Right lobe of liver (tissue), 6 donors: ENCODE data around the gene RUFY4. TPM values are rescaled to one million over a fixed set of nuclear protein-coding genes. Genes with fewer than 3 reads are reported as not detected.
"Not testable (repeated sequence)": the region's sequence is repeated elsewhere in the genome, so short reads cannot be mapped to it uniquely, and the experiment has no call there.

Experiments
- ATAC-seq, 4 donors: fragments of 200-7000 bp; cut with Tn5 transposase; one replicate each; pipeline ENCODE4 v1.9.1; 2020; ENCODE audit warnings: mild to moderate bottlenecking in 4 of 4, moderate library complexity in 4 of 4
- DNase-seq, 3 donors: peaks; one replicate each; pipeline ENCODE4 v3.0.0-alpha.2; 2020
- H3K27ac ChIP-seq, 3 donors: fragments of 200-600 bp; one replicate each; pipeline ENCODE4 v1.8.0; 2022
- H3K27me3 ChIP-seq, 2 donors: fragments of 200-600 bp; one replicate each; pipeline ENCODE4 v1.8.0; 2022
- H3K36me3 ChIP-seq, 4 donors: fragments of 200-600 bp; sonication (generic) in 1 of 4; one replicate each; pipeline versions ENCODE4 v1.5.1 to v1.8.0; 2017 to 2022; ENCODE audit warnings: control low read depth in 1 of 4
- H3K4me1 ChIP-seq, 4 donors: fragments of 200-600 bp; sonication (generic) in 1 of 4; one replicate each; pipeline versions ENCODE4 v1.5.1 to v1.8.0; 2017 to 2022; ENCODE audit warnings: control low read depth in 1 of 4
- H3K4me3 ChIP-seq, 3 donors: fragments of 200-600 bp; one replicate each; pipeline ENCODE4 v1.8.0; 2022
- H3K9me3 ChIP-seq, 4 donors: fragments of 200-600 bp; sonication (generic) in 1 of 4; one replicate each; pipeline versions ENCODE4 v1.5.1 to v1.8.0; 2017 to 2022; ENCODE audit warnings: control low read depth in 1 of 4
- POLR2A ChIP-seq: fragments of 450-650 bp; IDR thresholded peaks from one replicate; pipeline ENCODE4 v1.6.1; 2017; ENCODE audit warnings: antibody characterized with exemption, mild to moderate bottlenecking
- WGBS: methylation state at CpG from one replicate; pipeline ENCODE4 v1.1.6; 2018; ENCODE audit warnings: low coverage, low lambda C conversion rate; ENCODE audit not compliant: insufficient coverage; ENCODE audit errors: missing lambda C conversion rate; 5-methylcytosine and 5-hydroxymethylcytosine counted together
- intact Hi-C, 2 donors: fragments of 100-400 bp; cut with DNase I; formaldehyde crosslinking; loops; one replicate each; pipeline versions ENCODE4 v1.11.2 to v1.14.1; 2022
- total RNA-seq, 6 experiments: library from RNA; depleted of rRNA in 2 of 6; stranded (reverse); fragments of >200 nt in 2 of 6; fragmentation: NEBNext Ultra II Directional in 3 of 6; extraction: Animal tissue kit (Norgen Biotek cat#: 25700) in 3 of 6; gene quantifications; one replicate each; pipeline versions ENCODE4 v1.1.0 to v1.2.4, GENCODE V29; 2016 to 2023
- TF ChIP-seq, protein P1 (sequence below), 4 donors: fragments of 200-600 bp in 3 of 4; fragments of 450-650 bp in 1 of 4; IDR thresholded peaks; one replicate each; pipeline versions ENCODE4 v1.5.1 to v1.8.0; 2016 to 2022; ENCODE audit warnings: antibody characterized with exemption in 4 of 4, mild to moderate bottlenecking in 2 of 4
- donor health status: DM: no; HTN: yes; CAD: no.
- donor health status: DM: no; HTN: no; CAD: no.
- donor health status: DM: no; HTN: no; CAD: no.
- donor health status: DM: no; HTN: yes; CAD: no.
- donor health status: DM: no; HTN: yes; CAD: no.

Gene RUFY4
- total RNA-seq, 6 experiments from 2014 or later, result 0.11 to 0.55 (median 0.23) TPM; not detected in 3

DNA sequence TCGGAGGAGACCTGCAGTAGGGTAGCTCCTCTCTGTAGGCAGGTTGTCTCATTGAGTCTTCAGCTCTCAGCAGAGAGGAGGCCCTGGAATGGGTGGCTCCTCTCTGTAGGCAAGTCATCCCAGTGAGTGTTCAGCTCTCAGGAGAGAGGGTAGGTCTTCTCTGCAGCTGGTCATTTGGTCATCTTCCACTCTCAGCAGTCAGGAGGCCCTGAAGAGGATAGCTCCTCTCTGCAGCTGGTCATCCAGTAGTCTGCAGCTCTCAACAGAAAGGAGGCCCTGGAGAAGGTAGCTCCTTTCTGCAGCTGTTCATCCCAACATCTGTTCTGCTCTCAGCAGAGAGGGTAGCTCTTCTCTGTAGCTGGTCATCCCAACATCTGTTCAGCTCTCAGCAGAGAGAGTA lies 26.0 kb upstream of the RUFY4 start:
- Histone ChIP-seq H3K4me3 (no peak overlapping the region), H3K27ac (no peak overlapping the region), H3K9me3 (no peaks in the 10 kb centered on the region), H3K27me3 (no peaks in the 10 kb centered on the region), H3K4me1 (no peaks in the 10 kb centered on the region), H3K36me3 (no peaks in the 10 kb centered on the region)
- 86% methylated on average over 1 of the region's 1 CpG for WGBS
- no peak for ATAC-seq
- DNase-seq, result no peak
- intact Hi-C loops, result no loop called here
- no peak for TF ChIP-seq POLR2A
- TF ChIP-seq, protein P1, sequence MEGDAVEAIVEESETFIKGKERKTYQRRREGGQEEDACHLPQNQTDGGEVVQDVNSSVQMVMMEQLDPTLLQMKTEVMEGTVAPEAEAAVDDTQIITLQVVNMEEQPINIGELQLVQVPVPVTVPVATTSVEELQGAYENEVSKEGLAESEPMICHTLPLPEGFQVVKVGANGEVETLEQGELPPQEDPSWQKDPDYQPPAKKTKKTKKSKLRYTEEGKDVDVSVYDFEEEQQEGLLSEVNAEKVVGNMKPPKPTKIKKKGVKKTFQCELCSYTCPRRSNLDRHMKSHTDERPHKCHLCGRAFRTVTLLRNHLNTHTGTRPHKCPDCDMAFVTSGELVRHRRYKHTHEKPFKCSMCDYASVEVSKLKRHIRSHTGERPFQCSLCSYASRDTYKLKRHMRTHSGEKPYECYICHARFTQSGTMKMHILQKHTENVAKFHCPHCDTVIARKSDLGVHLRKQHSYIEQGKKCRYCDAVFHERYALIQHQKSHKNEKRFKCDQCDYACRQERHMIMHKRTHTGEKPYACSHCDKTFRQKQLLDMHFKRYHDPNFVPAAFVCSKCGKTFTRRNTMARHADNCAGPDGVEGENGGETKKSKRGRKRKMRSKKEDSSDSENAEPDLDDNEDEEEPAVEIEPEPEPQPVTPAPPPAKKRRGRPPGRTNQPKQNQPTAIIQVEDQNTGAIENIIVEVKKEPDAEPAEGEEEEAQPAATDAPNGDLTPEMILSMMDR (IDR thresholded peaks at IDR 0.05), result no peak

DNA sequence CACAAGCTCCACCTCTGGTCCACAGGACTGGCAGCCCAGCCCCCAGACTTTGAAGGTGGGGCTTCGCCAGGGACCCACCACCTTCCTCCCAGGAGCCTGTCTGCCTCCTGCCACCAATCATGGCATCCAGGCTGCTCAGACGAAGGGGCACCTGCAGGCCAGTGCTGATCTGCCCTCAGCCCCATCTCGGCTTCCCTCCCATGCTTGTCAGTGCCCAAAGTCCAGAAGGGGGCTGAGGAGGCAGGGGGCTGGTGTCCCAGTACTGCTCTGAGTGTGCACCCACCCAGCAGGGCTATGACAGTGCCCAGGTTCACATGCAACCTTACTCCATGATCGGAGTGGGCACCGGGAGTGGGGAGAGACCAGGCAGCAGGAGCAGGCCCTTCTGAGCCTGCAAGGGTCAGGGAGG lies 25.3 kb upstream of the RUFY4 start:
- no peaks in the 10 kb centered on the region for H3K27me3 ChIP-seq
- ATAC-seq, result peak in 1 of 4 donors; percentile 20
- intact Hi-C loops, result no loop called here

DNA sequence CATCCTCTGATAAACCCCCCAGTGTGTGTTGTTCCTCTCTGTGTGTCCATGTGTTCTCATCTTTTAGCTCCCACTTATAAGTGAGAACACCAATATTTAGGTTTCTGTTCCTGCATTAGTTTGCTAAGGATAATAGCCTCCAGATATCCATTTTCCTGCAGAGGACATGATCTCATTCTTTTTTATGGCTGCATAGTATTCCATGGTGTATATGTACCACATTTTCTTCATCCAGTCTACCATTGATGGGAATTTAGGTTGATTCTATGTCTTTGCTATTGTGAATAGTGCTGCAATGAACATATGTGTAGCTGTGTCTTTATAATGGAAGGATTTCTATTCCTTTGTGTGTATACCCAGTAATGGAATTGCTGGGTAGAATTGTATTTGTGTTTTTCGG lies 24.5 kb upstream of the RUFY4 start:
- H3K4me3 ChIP-seq, intact Hi-C loops, ATAC-seq, DNase-seq, H3K27me3 ChIP-seq, H3K4me1 ChIP-seq, H3K27ac ChIP-seq, H3K9me3 ChIP-seq, H3K36me3 ChIP-seq: not testable (repeated sequence)
- WGBS, result 82% methylated on average over 1 of the region's 1 CpG

More for the DNA sequence above, 25.3 kb upstream of the RUFY4 start:
- no peaks in the 10 kb centered on the region for H3K4me1 ChIP-seq
- no peak for DNase-seq
- H3K9me3 ChIP-seq, result no peaks in the 10 kb centered on the region
- no peak overlapping the region for H3K4me3 ChIP-seq
- H3K36me3 ChIP-seq, result no peaks in the 10 kb centered on the region
- WGBS, result no CpG with 5 or more reads among the region's 5 CpGs
- no peak for TF ChIP-seq POLR2A
- TF ChIP-seq, protein P1 (IDR thresholded peaks at IDR 0.05), result no peak
- H3K27ac ChIP-seq, result no peak overlapping the region

DNA sequence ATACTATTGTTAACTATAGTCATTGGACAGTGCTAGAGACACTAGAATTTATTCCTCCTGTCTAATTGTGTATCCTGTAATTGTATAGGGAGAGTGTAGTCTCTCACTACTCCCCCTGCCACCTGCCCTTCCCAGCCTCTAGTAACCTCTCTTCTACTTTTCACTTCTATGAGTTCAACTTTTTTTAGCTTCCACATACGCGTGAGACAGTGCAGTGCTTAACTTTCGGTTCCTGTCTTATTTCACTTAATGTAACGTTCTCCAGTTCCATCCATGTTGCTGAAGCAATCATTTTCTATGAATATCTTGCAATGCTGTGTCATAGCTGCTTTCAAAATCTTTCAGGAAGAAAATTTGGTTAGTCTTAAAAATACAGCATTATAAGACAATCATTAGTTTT lies 22.8 kb upstream of the RUFY4 start:
- TF ChIP-seq POLR2A, result no peak

DNA sequence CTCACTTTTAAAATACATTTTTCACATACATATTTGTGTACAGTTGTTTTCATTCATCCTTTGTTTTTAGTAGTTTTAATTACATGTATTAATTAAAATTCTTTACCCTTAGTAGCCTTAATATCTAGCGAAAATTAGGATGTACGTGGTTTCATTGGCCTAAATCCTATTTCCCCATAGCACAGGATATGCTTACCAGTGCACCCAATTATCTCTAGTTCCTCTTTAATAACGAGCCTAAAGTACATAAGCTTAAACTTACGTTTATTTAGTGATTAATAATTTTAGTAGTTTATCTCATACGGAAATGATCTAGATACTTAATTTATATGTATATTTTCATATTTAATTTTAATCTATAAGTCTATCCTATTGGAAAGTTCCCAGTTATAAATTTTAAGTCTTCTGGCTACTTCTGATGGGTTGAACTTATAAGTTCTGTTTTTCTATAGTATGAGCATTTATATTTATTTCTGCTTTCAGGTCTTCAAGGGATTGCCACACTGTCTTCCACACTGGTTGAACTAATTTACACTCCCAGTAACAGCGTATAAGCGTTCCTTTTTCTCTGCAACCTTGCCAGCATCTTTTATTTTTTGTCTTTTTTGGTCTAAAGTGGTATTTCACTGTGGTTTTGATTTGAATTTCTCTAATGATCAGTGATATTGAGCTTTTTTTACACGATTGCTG lies 21.4 kb upstream of the RUFY4 start:
- no peaks in the 10 kb centered on the region for H3K36me3 ChIP-seq
- intact Hi-C loops, result no loop called here
- WGBS, result 51% methylated on average over 8 of the region's 8 CpGs
- TF ChIP-seq POLR2A, result no peak
- no peak overlapping the region for H3K27ac ChIP-seq
- no peaks in the 10 kb centered on the region for H3K9me3 ChIP-seq
- H3K4me1 ChIP-seq, result no peaks in the 10 kb centered on the region
- no peak overlapping the region for H3K4me3 ChIP-seq
- no peaks in the 10 kb centered on the region for H3K27me3 ChIP-seq
- ATAC-seq, result peak in 2 of 4 donors; percentile 42 to 62
- DNase-seq, result no peak

More for the DNA sequence above, 22.8 kb upstream of the RUFY4 start:
- Histone ChIP-seq H3K4me1 (no peaks in the 10 kb centered on the region), H3K4me3 (no peak overlapping the region), H3K36me3 (no peaks in the 10 kb centered on the region), H3K27me3 (no peaks in the 10 kb centered on the region), H3K27ac (no peak overlapping the region), H3K9me3 (no peaks in the 10 kb centered on the region)
- no peak for DNase-seq
- WGBS, result 28% methylated on average over 4 of the region's 4 CpGs
- intact Hi-C loops, result no loop called here
- ATAC-seq, result peak; percentile 45 to 75 (median 62)

DNA sequence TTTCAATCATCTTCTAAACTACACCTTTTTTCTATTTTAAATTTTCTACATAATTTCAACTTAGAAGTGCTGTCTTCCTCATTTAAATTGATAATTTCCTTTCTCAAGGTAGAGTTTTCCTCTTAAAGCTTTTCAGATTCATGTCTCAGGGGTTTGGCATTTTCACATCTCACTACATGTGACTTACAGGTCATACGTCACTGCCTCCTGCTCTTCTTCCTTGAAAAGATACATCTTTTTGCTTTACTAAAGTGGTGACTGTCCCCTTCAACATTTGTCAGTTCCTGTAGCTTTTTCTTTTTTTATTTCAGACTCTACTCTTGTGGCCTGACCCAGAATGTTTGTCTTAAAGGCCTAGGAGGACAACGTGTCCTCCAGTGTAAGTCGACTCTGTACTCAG lies 17.1 kb upstream of the RUFY4 start:
- Histone ChIP-seq H3K36me3 (no peaks in the 10 kb centered on the region), H3K27ac (no peak overlapping the region), H3K27me3 (no peaks in the 10 kb centered on the region), H3K4me1 (no peaks in the 10 kb centered on the region), H3K9me3 (no peaks in the 10 kb centered on the region), H3K4me3 (no peak overlapping the region)
- intact Hi-C loops, result no loop called here
- DNase-seq (no peak), ATAC-seq (no peak)
- 78% methylated on average over 3 of the region's 3 CpGs for WGBS
- no peak for TF ChIP-seq POLR2A
- TF ChIP-seq, protein P1 (IDR thresholded peaks at IDR 0.05), result no peak
